ENCODE results near the gene PSMD13. TPM values are rescaled to one million over a fixed set of nuclear protein-coding genes. Genes with fewer than 3 reads are reported as not detected.
"Not testable (repeated sequence)": the region's sequence is repeated elsewhere in the genome, so short reads cannot be mapped to it uniquely, and the experiment has no call there.

PSMD13 gene
- total RNA-seq, 1 donor from 2014 or later, result 66.2 TPM

DNA sequence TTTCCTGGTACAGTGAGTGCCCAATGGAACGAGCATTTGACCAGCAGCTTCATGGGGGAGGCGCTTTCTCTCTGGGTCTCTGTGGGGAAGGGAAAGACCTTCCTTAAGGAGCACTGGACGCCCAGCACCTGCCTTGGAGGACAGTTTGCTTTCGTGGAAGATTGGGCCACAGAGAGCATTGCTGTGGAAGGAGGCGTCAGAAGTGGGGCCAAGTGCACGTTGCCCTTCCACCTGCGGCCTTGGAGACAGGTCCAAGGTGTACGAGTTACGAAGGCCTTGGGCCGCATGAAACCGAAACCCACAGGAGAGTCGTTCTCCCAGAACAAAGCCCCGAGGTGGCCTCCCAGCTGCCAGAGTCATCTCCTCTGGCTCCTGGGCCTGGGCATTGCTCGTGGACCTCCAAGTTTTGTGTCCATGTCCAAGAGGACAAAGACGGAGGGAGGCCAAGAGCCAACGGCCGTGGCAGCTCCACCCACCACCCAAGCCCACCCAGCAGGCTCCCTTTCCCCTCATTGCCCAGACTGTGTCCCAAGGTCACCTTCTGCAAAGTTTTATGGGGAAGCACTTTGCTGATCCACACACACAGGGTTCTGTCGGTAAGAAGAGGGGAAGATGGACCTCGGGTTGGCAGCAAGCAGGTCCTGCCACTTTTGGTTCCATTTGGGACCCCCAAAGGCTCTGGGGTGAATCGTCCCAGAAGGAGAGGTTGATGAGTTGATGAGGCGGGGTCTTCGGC lies 35.6 kb downstream of the PSMD13 start:
- no peak for DNase-seq (ENCODE audit: low spot score)

DNA sequence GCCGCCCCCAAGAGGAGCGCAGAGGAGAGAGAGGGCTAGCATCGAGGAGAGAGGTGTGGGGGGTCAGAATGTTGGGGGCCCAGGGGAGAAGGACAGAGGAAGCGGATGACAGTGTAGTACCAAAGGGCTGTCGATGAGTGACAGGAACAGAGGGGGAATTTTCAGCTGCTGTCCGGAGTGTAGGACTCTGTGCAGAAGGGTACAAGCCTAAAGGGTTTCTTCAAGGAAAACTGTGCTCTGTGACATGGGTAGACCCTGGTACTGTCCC lies 36.1 kb downstream of the PSMD13 start:
- DNase-seq (ENCODE audit: low spot score), result no peak

DNA sequence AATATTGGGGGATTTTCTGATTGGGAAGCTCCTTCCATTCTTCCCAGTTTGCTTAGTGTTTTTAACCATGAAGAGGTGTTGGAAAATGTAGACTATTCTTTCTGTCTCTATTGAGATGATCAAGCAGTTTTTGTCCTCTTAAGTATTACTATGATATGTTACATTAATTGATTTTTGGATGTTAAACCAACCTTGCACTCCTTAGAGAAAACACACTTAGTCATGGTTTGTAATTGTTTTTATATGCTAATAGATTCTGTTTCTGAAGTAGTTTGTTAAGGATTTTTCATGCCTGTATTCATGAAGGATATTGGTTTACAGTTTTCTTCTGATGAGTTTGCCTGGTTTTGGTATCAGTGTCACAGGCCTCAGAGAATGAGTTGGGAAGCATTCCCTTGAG lies 39.4 kb downstream of the PSMD13 start:
- no peak for DNase-seq (ENCODE audit: low spot score)

DNA sequence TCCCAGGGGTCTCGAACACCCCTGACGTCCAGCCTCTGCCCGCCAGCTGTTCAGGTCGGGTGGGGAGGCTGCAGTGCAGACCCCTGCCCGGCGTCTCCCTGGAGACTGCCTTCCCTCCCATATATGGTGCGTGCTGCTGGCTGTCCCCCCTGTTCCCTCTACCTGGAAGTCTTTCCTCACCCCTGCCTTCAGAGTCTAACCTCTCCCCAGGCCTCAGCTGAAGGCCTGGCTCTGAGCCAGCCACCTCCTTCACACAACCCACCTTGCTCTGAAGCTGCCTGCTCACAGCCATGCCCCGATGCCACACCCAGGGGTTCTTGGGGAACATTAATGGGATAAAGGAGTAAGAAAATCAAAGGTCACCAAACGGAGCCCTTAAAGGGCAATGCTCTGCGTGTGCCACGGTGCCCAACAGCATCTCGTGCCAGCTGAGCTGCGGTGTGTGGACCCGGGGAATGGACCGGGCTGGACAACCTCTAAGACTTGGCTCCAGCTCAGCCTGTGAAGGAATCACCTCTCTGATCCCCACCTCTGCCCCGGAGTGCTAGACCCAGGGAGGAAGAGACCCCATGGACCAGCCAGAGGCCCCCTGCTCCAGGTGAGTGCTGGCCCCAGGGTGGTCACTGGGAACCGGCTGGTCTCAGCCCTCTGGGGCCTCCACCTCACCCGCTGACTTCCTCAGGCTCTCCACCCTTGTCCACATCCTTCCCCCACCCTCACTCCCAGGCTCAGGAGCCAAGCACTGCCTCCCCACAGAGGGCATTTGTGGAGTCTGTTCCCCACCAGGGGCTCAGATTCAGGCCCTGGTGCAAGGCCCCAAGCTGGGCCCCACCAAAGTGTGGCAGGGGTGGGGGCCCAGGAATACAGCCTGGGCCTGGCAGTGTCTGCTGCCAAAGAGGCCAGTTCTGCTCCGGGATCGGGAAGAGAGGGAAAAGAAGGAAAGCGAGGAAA lies 41.5 kb downstream of the PSMD13 start, which contains the start of gene NLRP6:
Gene NLRP6 (plus strand): TSS at position 407 of the 951 bp plus-strand sequence. CDS start 163 bp downstream, at position 570.
- DNase-seq (ENCODE audit: low spot score), result no peak

DNA sequence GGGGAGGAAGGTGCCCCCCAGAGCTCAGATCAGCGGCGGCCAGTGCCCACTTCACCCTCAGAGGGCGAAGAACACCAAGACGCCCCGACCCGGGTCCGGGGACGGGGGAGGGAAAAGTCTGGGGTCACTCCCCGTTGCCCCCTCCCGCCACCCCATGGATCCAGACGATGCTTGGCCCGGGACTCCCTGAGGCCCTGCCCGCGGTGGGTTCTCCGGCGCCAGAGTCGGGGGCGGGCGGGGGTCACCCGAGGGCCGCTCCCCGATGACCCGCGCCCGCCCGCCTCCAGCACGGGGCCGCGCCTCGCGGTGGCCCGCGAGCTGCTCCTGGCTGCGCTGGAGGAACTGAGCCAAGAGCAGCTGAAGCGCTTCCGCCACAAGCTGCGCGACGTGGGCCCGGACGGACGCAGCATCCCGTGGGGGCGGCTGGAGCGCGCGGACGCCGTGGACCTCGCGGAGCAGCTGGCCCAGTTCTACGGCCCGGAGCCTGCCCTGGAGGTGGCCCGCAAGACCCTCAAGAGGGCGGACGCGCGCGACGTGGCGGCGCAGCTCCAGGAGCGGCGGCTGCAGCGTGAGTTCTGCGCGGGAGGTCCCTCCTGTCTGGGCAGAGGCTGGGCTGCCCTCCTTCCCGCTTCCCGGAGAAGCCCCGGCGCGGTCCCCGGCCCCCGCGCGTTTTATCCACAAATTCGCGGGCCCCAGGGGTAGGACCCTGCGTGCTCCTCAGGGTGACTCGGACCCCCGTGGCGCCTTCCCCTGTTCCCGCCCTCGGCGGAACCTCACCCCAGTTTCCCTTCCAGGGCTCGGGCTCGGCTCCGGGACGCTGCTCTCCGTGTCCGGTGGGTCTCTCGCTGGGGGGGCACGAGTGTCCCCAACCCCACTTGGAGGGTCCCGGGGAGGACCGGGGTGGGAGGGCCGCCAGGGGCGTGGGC lies 42.5 kb downstream of the PSMD13 start:
- DNase-seq (ENCODE audit: low spot score), result no peak

DNA sequence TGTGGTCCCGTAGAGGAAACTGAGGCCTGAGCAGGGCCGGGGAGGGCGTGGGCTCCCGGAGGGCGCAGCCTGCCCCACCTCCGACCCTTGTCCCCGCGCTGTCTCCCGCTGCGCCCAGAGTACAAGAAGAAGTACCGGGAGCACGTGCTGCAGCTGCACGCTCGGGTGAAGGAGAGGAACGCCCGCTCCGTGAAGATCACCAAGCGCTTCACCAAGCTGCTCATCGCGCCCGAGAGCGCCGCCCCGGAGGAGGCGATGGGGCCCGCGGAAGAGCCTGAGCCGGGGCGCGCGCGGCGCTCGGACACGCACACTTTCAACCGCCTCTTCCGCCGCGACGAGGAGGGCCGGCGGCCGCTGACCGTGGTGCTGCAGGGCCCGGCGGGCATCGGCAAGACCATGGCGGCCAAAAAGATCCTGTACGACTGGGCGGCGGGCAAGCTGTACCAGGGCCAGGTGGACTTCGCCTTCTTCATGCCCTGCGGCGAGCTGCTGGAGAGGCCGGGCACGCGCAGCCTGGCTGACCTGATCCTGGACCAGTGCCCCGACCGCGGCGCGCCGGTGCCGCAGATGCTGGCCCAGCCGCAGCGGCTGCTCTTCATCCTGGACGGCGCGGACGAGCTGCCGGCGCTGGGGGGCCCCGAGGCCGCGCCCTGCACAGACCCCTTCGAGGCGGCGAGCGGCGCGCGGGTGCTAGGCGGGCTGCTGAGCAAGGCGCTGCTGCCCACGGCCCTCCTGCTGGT lies 43.4 kb downstream of the PSMD13 start:
- DNase-seq (ENCODE audit: low spot score), result no peak

DNA sequence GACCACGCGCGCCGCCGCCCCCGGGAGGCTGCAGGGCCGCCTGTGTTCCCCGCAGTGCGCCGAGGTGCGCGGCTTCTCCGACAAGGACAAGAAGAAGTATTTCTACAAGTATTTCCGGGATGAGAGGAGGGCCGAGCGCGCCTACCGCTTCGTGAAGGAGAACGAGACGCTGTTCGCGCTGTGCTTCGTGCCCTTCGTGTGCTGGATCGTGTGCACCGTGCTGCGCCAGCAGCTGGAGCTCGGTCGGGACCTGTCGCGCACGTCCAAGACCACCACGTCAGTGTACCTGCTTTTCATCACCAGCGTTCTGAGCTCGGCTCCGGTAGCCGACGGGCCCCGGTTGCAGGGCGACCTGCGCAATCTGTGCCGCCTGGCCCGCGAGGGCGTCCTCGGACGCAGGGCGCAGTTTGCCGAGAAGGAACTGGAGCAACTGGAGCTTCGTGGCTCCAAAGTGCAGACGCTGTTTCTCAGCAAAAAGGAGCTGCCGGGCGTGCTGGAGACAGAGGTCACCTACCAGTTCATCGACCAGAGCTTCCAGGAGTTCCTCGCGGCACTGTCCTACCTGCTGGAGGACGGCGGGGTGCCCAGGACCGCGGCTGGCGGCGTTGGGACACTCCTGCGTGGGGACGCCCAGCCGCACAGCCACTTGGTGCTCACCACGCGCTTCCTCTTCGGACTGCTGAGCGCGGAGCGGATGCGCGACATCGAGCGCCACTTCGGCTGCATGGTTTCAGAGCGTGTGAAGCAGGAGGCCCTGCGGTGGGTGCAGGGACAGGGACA lies 44.1 kb downstream of the PSMD13 start:
- DNase-seq (ENCODE audit: low spot score), result no peak

DNA sequence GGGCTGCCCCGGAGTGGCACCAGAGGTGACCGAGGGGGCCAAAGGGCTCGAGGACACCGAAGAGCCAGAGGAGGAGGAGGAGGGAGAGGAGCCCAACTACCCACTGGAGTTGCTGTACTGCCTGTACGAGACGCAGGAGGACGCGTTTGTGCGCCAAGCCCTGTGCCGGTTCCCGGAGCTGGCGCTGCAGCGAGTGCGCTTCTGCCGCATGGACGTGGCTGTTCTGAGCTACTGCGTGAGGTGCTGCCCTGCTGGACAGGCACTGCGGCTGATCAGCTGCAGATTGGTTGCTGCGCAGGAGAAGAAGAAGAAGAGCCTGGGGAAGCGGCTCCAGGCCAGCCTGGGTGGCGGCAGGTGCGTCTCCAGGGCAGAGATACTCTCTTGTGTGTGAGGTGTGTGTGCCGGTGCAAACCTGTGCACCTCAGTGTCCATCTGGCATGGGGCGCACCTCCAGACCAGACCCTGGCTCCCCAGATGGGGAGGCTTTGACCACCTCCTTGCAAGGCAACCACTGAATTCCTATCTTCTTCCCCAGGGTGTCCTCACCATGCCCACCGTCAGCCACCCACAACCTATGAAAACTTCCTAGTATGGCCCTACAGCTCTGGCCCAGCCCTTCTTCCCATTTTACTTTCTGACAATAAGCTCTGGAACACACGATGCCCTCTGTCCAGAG lies 44.8 kb downstream of the PSMD13 start:
- no peak for DNase-seq (ENCODE audit: low spot score)

DNA sequence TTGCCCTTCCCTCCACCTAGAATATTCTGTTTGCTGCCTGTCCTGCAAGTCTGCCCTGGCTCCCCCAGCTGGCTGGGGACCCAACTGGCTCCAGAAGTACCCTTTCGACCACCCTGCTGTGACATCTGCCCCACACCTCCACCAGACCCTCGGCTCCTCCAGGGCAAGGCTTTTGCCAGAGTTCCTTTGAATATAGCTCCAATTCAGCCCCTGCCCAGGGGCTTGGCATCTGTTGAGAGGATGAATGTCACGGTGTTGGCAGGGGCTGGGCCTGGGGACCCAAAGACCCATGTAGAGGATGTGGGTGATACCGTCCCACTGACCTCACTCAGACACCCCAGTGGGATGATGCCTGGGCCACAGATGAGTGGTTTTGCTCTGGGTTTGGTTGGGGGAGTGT lies 45.4 kb downstream of the PSMD13 start:
- no peak for DNase-seq (ENCODE audit: low spot score)

DNA sequence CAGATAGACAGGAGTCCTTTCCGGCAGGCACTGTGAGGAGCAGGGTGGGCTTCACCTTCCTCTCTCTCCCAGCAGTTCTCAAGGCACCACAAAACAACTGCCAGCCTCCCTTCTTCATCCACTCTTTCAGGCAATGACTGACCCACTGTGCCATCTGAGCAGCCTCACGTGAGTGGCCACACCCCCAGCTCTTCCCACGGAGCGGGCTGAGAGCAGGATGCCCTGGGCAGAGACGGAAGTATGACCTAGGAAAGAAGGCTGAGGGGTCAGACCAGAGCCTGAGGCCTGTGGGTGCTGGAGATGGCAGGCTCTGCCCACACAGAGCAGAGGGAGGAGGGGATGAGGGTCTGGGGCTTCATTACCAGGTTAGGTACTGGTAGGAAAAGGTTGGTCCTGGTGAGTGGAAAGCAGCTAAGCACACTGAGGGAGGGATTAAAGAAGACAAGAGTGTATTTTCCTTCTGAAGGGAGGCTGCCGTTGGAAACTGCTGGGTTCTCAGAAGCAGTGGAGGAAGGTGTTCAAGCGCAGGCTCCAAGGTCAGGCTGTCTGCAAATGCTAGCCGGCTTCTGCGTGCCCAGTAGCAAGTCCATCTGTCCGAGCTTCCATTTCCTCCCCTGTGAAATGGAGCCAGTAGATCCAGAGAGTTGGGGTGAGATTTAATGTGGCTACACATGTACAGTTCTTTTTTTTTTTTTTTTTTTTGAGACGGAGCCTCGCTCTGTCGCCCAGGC lies 46.0 kb downstream of the PSMD13 start:
- no peak for DNase-seq (ENCODE audit: low spot score)

DNA sequence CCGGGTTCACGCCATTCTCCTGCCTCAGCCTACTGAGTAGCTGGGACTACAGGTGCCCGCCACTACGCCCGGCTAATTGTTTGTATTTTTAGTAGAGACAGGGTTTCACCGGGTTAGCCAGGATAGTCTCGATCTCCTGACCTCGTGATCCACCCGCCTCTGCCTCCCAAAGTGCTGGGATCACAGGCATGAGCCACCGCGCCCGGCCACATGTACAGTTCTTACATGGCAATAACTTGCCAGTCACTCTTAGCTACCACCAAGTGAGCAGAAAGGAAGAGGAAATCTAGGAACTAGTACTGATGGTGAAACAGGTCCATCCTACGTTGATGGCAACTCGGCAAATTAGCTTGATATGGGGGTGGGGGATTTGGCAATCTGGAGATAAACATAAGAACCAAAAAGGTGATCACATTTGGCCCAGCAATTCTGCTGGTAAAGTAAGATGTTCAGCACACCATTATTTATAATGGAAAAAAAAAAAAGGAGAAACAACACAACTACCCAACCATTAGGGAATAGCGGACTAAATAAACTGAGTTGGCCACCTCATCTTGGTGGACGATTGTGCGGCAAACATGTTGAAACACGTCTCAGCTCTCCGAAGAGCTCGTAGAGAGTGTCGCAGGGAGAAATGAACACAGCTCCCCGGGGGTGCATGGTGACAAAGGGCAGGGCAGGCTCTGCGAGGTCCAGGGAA lies 46.8 kb downstream of the PSMD13 start:
- DNase-seq (ENCODE audit: low spot score), result no peak

DNA sequence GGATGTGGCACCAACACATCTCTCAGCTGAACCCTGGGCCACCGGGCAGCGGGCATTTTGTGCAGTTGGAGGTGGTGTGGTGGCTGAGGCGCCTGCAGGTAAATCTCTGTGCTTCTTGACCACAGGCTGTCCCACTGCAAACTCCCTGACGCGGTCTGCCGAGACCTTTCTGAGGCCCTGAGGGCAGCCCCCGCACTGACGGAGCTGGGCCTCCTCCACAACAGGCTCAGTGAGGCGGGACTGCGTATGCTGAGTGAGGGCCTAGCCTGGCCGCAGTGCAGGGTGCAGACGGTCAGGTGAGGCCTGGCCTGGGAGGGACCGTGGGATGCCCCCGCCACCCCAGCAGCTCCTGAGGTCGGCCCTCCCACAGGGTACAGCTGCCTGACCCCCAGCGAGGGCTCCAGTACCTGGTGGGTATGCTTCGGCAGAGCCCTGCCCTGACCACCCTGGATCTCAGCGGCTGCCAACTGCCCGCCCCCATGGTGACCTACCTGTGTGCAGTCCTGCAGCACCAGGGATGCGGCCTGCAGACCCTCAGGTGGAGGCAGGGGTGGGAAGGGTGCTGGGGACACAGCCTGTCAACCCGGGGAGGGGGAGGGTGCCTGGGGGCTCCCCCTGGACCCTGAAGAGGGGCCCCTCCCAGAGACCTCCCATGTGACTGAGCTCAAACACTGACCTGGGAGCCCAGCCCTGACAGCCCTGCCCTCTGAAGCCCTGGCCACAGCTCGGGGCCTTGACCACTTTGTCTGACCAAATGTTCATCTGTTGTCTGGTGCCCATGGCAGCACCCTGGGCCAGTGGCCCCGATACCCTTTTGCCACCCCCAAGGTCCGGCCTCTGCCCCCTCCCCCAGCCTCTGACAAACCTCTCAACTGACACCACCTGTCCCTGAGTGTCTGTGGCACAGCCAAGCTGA lies 47.6 kb downstream of the PSMD13 start:
- no peak for DNase-seq (ENCODE audit: low spot score)

DNA sequence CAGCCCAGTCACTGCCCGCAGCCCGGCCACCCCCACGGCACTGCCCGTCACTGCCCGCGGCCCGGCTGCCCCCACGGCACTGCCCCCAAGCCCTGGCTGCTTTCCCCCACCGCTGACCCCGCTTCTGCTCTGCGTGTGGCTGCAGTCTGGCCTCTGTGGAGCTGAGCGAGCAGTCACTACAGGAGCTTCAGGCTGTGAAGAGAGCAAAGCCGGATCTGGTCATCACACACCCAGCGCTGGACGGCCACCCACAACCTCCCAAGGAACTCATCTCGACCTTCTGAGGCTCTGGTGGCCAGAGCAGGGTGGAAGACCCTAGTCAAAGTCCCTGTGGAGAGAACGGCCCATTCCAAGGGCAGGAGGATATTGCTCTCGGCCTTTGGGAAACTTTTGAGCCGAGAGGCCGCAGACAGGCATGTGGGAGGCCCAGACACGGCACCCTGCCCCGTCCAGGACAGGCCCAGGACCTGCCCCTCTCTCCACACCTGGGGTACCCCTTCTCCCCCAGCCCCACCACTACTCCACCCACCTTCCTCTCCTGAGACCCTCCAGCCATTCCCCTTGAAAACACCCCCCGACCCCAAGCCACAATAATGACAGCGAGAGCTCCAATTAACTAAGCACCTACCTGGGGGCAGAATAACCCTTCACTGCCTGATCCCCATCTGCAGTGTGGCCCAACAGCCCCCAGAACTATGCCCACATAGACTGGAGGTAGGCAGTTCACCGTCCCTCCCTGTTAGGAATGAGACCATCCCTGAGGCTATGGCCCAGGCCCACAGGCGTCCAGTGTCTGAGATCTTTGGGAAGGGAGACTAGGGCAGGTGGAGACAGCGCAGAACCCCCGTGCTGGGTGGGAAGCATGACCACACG lies 48.5 kb downstream of the PSMD13 start:
- no peak for DNase-seq (ENCODE audit: low spot score)

DNA sequence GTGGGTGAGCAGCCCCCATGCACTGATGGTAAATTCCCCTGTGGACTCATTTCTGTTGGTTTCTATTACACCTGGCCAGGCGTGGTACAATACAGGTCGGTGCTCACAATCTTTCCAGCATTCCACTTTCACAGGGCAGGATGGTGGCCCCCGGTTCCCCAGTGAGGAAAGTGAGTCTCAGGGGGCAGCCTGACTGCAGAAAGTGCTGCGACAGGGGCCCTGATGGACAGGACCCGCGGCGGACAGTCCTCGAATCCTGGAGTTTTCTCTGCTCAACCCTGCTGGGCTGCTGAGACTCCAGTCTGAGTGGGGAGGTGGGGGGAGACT lies 49.1 kb downstream of the PSMD13 start:
- DNase-seq (ENCODE audit: low spot score), result no peak

DNA sequence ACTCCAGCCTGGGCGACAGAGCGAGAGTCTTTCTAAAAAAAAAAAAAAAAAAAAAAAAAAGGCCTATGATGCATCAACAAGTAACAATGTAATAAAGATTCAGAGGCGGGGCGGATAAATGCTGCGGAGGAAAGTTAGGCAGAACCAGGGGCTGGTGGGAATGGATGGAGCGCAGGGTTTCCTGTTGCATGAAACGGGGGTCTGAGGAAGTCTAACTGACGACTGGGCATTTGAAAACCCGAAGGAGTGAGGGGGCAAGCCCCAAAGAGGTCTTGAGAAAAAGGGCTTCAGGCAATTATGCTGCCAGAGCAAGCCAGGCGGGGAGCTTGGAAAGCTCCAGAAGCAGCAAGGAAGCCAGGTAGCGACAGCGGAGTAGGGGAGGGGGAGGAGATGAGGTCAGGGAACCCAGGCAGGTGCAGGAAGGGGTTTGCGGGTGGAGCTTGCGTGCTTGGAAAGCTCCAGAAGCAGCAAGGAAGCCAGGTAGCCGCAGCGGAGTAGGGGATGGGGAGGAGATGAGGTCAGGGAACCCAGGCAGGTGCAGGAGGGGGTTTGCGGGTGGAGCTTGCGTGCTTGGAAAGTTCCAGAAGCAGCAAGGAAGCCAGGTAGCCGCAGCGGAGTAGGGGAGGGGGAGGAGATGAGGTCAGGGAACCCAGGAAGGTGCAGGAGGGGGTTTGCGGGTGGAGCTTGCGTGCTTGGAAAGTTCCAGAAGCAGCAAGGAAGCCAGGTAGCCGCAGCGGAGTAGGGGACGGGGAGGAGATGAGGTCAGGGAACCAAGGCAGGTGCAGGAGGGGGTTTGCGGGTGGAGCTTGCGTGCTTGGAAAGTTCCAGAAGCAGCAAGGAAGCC lies 50.4 kb downstream of the PSMD13 start:
- DNase-seq (ENCODE audit: low spot score), result not testable (repeated sequence)

Measured in umbilical cord (tissue), 2 donors.